ENCODE results near the gene PALD1. TPM values are rescaled to one million over a fixed set of nuclear protein-coding genes. Genes with fewer than 3 reads are reported as not detected.
"Not testable (repeated sequence)": the region's sequence is repeated elsewhere in the genome, so short reads cannot be mapped to it uniquely, and the experiment has no call there.

Gene PALD1
- polyA plus RNA-seq, 6 donors from 2014 or later, result 0.49 to 1.9 (median 0.65) TPM; not detected in 1

DNA sequence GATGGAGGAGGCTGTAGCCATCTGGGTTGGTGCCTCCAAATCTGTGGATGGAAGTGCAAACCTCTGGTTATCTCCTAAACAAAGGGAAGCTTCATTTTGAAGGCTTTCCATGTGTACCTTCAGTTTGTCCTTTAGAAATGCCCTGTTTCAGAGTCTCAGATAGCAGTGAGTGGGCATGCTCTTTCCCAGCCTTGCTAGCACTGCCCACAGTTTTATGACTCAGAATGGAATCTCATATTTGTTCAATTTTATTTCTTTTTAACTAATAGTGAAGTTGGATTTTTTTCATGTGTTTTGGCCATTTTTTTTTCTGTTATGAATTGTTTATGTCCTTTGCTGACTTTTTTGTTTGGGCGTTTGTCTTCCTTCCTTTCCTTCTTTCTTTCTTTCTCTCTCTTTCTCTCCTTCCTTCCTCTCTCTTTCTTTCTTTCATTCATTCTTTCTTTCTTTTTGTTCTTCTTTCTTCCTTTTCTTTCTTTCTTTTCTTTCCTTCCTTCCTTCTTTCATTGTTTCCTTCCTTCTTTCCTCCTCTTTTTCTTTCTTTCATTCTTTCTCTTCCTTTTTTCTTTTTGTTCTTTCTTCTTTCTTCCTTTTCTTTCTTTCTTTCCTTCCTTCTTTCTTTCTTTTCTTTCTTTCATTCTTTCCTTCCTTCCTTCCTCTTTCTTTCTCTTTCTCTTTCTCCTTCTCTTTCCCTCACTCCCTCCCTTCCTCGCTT, 98.4 kb downstream of the PALD1 start:
- H3K36me3 Mint-ChIP-seq, result no peaks in the 10 kb centered on the region
- ATAC-seq (ENCODE audit: low read depth in 2 of 2), result no peak
- H3K27me3 Mint-ChIP-seq, result no peaks in the 10 kb centered on the region
- DNase-seq, result no peak
- H3K4me3 Mint-ChIP-seq, result peak overlapping the region in 5 of 8 donors; percentile 15 to 68 (median 53)
- H3K4me1 Mint-ChIP-seq, result peaks cover 37 to 47% (median 45%) of the 10 kb centered on the region in 3 donors
- no peaks in the 10 kb centered on the region for H3K9me3 Mint-ChIP-seq
- peak overlapping the region in 5 of 6 donors; percentile 74 to 96 (median 83) for H3K27ac Mint-ChIP-seq

DNA sequence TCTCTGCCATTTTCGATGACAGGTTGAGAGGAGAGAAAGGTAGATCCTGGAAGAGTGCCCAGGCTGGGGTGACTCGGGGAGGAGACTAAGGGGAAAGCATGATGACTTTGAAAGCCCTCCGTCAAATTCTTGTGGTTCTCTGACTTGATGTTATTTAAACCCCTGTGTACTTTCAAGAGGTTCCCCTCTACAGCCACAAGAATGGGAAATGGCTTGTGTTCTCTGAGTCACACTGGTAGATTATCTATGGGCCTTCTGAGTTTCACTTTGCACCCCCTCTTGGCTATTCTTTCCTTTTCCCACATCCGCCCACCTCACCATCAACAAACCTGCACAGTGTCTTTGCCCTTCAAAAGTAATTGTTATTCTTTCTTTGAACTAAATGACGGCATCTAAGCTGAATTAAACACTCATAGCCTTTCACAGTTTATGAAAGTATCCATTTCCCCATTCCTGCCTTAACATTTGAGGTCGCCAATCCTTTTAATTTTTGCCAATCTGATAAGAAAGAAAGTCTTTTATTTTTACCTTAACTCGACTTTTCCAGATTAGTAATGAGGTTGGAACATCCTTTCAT, 99.9 kb downstream of the PALD1 start:
- Mint-ChIP-seq H3K36me3 (no peaks in the 10 kb centered on the region), H3K27ac (peak overlapping the region in 2 of 6 donors; percentile 48 to 63), H3K9me3 (no peaks in the 10 kb centered on the region), H3K4me3 (peak overlapping the region in 2 of 8 donors; percentile 32 to 68), H3K27me3 (no peaks in the 10 kb centered on the region), H3K4me1 (peaks cover 37 to 47% (median 45%) of the 10 kb centered on the region in 3 donors)
- DNase-seq (no peak), ATAC-seq (ENCODE audit: low read depth in 2 of 2) (peak in 1 of 2 donors; percentile 20)

- Mint-ChIP-seq H3K36me3 (no peaks in the 10 kb centered on the region), H3K4me1 (peaks cover 37 to 47% (median 45%) of the 10 kb centered on the region in 3 donors), H3K4me3 (no peak overlapping the region), H3K27me3 (no peaks in the 10 kb centered on the region), H3K27ac (peak overlapping the region in 1 of 6 donors; percentile 67), H3K9me3 (no peaks in the 10 kb centered on the region)
- DNase-seq (no peak), ATAC-seq (ENCODE audit: low read depth in 2 of 2) (no peak)
Observed at GRCh38 chr10:70579234-70580002, 100.9 kb downstream of the PALD1 start.

DNA sequence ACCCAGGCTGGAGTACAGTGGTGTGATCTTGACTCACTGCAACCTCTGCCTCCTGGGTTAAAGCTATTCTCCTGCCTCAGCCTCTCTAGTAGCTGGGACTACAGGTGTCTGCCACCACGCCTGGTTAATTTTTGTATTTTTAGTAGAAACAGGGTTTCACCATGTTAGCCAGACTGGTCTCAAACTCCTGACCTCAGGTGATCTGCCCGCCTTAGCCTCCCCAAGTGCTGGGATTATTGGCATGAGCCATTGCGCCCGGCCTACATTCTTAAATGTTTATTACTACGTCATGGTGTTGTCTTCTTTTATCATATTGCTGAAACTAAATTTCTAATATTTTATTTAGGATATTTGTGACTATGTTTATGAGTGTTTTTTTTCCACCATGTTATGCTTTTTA, 102.6 kb downstream of the PALD1 start:
- ATAC-seq (ENCODE audit: low read depth in 2 of 2); DNase-seq; H3K9me3 Mint-ChIP-seq; H3K27ac Mint-ChIP-seq; H3K27me3 Mint-ChIP-seq; H3K4me3 Mint-ChIP-seq; H3K36me3 Mint-ChIP-seq: not testable (repeated sequence)
- H3K4me1 Mint-ChIP-seq, result peaks cover 30 to 40% (median 35%) of the 10 kb centered on the region in 3 donors

GRCh38 chr10:70582793-70583668, 104.5 kb downstream of the PALD1 start:
- H3K4me1 Mint-ChIP-seq, result peaks cover 13 to 22% (median 16%) of the 10 kb centered on the region in 3 donors
- no peak for DNase-seq
- no peaks in the 10 kb centered on the region for H3K9me3 Mint-ChIP-seq
- H3K27ac Mint-ChIP-seq, result no peak overlapping the region
- H3K27me3 Mint-ChIP-seq, result peaks cover 0 to 4% (median 0%) of the 10 kb centered on the region in 3 donors
- ATAC-seq (ENCODE audit: low read depth in 2 of 2), result no peak
- H3K4me3 Mint-ChIP-seq, result no peak overlapping the region
- no peaks in the 10 kb centered on the region for H3K36me3 Mint-ChIP-seq

DNA sequence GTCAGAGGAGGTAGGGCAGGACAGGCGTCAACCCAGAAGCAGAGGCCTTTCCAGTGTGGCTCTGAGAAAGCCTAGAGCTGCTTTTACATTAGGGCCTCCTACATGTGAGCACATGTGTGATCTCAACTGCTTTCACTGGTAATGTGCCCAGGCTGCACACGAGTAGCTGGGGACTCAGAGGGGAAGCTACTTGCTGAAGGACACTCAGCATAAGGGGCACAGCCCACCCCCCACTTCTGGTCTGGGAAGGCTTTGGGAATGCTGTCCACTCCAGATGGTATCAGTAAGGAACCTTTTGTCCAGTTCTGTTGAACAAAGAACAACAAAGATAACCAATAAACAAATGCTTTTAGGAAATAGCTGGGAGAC, 105.1 kb downstream of the PALD1 start:
- Mint-ChIP-seq H3K27ac (no peak overlapping the region), H3K4me1 (peaks cover 7 to 21% (median 10%) of the 10 kb centered on the region in 3 donors), H3K27me3 (peaks cover 0 to 6% (median 0%) of the 10 kb centered on the region in 3 donors), H3K9me3 (no peaks in the 10 kb centered on the region), H3K4me3 (no peak overlapping the region), H3K36me3 (no peaks in the 10 kb centered on the region)
- DNase-seq (no peak), ATAC-seq (ENCODE audit: low read depth in 2 of 2) (no peak)

GRCh38 chr10:70584366-70584765, 105.8 kb downstream of the PALD1 start:
- peaks cover 0 to 6% (median 0%) of the 10 kb centered on the region in 3 donors for H3K27me3 Mint-ChIP-seq
- ATAC-seq (ENCODE audit: low read depth in 2 of 2), result no peak
- no peaks in the 10 kb centered on the region for H3K9me3 Mint-ChIP-seq
- H3K27ac Mint-ChIP-seq, result peak overlapping the region in 1 of 6 donors; percentile 12
- H3K4me3 Mint-ChIP-seq, result no peak overlapping the region
- H3K4me1 Mint-ChIP-seq, result peaks cover 3 to 15% (median 5%) of the 10 kb centered on the region in 3 donors
- H3K36me3 Mint-ChIP-seq, result no peaks in the 10 kb centered on the region
- DNase-seq, result no peak

- DNase-seq (no peak), ATAC-seq (ENCODE audit: low read depth in 2 of 2) (no peak)
- Mint-ChIP-seq H3K4me3 (no peak overlapping the region), H3K27ac (peak overlapping the region in 1 of 6 donors; percentile 41), H3K27me3 (peaks cover 0 to 6% (median 0%) of the 10 kb centered on the region in 3 donors), H3K4me1 (peaks cover 0 to 8% (median 0%) of the 10 kb centered on the region in 3 donors), H3K9me3 (no peaks in the 10 kb centered on the region), H3K36me3 (no peaks in the 10 kb centered on the region)
Observed at GRCh38 chr10:70584909-70585544, 106.5 kb downstream of the PALD1 start.

GRCh38 chr10:70585578-70586169, 107.1 kb downstream of the PALD1 start:
- no peak overlapping the region for H3K4me3 Mint-ChIP-seq
- H3K27me3 Mint-ChIP-seq, result peaks cover 0 to 6% (median 0%) of the 10 kb centered on the region in 3 donors
- peak overlapping the region in 1 of 6 donors; percentile 58 for H3K27ac Mint-ChIP-seq

DNA sequence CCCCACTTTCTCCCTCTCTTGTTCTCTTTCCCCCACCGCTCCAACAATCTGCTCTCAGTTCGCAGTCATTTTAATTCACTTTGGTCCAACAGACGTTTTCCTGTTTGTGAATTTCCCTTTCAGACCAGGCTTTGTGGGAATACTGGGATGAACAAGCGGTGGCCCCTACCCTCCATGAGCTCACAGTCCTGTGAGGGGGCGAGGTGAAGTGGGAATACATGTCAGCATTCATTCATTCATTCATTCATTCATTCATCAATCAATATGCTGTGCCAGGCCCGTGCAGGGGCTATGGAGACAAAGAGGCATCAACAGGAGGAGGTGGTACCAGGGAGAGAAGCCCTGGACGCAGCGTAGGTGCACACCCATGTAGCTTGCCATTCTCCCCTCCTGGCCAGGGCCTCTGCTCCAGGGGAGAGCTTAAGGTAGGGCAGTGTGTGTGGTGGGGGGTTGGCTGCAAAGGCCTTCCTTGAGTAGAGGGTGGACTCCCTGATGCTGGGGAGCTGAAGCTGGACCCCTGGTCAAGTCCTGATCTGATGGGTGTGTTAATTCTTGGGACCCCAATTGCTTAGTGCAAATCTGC, 107.9 kb downstream of the PALD1 start:
- ATAC-seq (ENCODE audit: low read depth in 2 of 2), result no peak
- no peak overlapping the region for H3K4me3 Mint-ChIP-seq
- H3K27ac Mint-ChIP-seq, result peak overlapping the region in 1 of 6 donors; percentile 21
- no peaks in the 10 kb centered on the region for H3K36me3 Mint-ChIP-seq
- H3K27me3 Mint-ChIP-seq, result peaks cover 0 to 6% (median 0%) of the 10 kb centered on the region in 3 donors
- DNase-seq, result no peak
- H3K4me1 Mint-ChIP-seq, result peaks cover 0 to 6% (median 0%) of the 10 kb centered on the region in 3 donors
- no peaks in the 10 kb centered on the region for H3K9me3 Mint-ChIP-seq

More at GRCh38 chr10:70585578-70586169, 107.1 kb downstream of the PALD1 start:
- Mint-ChIP-seq H3K9me3 (no peaks in the 10 kb centered on the region), H3K36me3 (no peaks in the 10 kb centered on the region), H3K4me1 (peaks cover 0 to 6% (median 0%) of the 10 kb centered on the region in 3 donors)
- DNase-seq (no peak), ATAC-seq (ENCODE audit: low read depth in 2 of 2) (no peak)

DNA sequence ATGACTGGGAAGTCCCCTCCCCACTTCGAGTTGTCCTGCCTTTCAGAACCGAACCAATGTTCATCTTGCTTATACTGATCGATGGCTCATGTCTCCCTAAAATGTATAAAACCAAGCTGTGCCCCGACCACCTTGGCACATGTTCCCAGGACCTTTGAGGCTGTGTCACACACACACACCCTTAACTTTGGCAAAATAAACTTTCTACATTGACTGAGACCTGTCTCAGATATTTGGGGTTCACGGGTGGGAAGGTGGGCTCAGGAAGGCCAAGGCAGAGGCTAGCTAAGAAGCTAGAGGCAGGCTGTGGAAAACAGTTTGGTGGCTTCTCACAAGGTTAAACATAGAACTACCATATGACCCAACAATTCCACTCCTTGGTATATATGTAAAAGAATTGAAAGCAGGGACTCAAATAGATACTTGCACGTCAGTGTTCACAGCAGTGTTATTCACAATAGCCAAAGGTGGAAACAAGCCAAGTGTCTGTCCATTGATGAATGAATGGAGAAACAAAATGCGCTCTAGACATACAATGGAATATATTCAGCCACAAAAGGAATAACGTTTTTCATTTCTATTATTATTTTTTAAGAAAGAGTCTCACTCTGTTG, 108.6 kb downstream of the PALD1 start:
- Mint-ChIP-seq H3K36me3 (no peaks in the 10 kb centered on the region), H3K4me1 (peaks cover 0 to 6% (median 0%) of the 10 kb centered on the region in 3 donors), H3K27ac (peak overlapping the region in 1 of 6 donors; percentile 2), H3K9me3 (no peaks in the 10 kb centered on the region), H3K27me3 (peaks cover 0 to 6% (median 1%) of the 10 kb centered on the region in 3 donors), H3K4me3 (no peak overlapping the region)
- ATAC-seq (ENCODE audit: low read depth in 2 of 2) (no peak), DNase-seq (no peak)
